ENCODE measurements around the gene RHBDF1.
A peak's percentile ranks its signal among the peaks of the same experiment; 100 is the strongest.

DNA sequence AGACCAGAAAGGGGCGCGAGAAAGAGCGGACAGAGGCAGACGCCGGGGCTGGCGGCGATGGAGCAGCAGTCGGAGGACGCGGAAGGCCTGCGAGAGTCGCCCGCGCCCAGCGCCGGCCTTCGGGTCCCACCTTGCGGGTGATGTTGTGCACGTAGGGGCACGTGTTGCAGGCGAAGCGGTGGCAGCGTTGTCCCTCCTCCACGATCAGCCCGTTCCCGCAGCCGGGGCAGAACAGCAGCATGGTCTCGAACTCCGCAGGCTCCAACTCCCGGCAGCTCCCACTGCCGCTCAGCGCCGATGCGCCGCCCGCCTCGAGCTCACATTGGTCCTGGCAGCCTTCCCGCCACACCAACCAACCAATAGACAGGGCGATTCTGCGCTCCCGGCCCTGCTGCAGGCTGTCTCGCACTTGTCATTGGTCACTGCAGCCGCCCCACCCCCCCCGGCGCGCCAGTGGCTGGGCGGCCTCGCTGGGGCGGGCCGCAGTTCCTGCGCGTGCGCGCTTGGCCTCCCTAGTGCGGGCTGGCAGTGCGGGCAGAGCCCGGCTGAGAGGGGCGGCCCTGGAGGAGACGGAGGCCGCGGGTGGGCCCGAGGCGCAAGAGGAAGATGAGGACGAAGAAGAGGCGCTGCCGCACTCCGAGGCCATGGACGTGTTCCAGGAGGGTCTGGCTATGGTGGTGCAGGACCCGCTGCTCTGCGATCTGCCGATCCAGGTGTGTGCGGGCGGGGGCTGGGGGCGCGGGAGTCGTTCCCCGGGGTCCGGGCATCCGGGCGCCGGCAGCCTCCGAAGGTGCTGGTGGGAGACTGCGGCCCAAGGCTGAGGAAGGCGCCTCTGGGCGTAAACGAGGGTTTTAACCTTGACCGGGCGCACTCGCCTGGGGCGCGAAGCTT lies 18.8 kb downstream of the RHBDF1 start, which contains the start of the genes POLR3K and SNRNP25:
- peak; percentile 96; the same call in 1 of the 2 replicates for TF ChIP-seq E2F5 (CRISPR knock-in tag; IDR thresholded peaks at IDR 0.05)
- TF ChIP-seq, protein P1, sequence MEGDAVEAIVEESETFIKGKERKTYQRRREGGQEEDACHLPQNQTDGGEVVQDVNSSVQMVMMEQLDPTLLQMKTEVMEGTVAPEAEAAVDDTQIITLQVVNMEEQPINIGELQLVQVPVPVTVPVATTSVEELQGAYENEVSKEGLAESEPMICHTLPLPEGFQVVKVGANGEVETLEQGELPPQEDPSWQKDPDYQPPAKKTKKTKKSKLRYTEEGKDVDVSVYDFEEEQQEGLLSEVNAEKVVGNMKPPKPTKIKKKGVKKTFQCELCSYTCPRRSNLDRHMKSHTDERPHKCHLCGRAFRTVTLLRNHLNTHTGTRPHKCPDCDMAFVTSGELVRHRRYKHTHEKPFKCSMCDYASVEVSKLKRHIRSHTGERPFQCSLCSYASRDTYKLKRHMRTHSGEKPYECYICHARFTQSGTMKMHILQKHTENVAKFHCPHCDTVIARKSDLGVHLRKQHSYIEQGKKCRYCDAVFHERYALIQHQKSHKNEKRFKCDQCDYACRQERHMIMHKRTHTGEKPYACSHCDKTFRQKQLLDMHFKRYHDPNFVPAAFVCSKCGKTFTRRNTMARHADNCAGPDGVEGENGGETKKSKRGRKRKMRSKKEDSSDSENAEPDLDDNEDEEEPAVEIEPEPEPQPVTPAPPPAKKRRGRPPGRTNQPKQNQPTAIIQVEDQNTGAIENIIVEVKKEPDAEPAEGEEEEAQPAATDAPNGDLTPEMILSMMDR (IDR thresholded peaks at IDR 0.05), result no peak
- no peak for TF ChIP-seq RORB (CRISPR knock-in tag; IDR thresholded peaks at IDR 0.05)
- no peak for TF ChIP-seq TEAD4 (CRISPR knock-in tag; IDR thresholded peaks at IDR 0.05)
- TF ChIP-seq FOXJ3 (CRISPR knock-in tag; IDR thresholded peaks at IDR 0.05; ENCODE audit: borderline replicate concordance), result no peak
- TF ChIP-seq RELA (CRISPR knock-in tag; IDR thresholded peaks at IDR 0.05; ENCODE audit: borderline replicate concordance), result peak; percentile 70; the same call in 1 of the 2 replicates
- TF ChIP-seq, protein P2, sequence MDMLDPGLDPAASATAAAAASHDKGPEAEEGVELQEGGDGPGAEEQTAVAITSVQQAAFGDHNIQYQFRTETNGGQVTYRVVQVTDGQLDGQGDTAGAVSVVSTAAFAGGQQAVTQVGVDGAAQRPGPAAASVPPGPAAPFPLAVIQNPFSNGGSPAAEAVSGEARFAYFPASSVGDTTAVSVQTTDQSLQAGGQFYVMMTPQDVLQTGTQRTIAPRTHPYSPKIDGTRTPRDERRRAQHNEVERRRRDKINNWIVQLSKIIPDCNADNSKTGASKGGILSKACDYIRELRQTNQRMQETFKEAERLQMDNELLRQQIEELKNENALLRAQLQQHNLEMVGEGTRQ (CRISPR knock-in tag; IDR thresholded peaks at IDR 0.05), result no peak; the same call in none of the 2 replicates
- peak; percentile 84 for TF ChIP-seq NFE2L1 (CRISPR knock-in tag; IDR thresholded peaks at IDR 0.05)
- TF ChIP-seq, protein P3, sequence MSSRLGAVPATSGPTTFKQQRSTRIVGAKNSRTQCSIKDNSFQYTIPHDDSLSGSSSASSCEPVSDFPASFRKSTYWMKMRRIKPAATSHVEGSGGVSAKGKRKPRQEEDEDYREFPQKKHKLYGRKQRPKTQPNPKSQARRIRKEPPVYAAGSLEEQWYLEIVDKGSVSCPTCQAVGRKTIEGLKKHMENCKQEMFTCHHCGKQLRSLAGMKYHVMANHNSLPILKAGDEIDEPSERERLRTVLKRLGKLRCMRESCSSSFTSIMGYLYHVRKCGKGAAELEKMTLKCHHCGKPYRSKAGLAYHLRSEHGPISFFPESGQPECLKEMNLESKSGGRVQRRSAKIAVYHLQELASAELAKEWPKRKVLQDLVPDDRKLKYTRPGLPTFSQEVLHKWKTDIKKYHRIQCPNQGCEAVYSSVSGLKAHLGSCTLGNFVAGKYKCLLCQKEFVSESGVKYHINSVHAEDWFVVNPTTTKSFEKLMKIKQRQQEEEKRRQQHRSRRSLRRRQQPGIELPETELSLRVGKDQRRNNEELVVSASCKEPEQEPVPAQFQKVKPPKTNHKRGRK (CRISPR knock-in tag; IDR thresholded peaks at IDR 0.05; ENCODE audit: borderline replicate concordance), result no peak
- peak; percentile 93 for TF ChIP-seq SP1 (CRISPR knock-in tag; conservative IDR thresholded peaks at IDR 0.05)
- no peak for TF ChIP-seq SMAD4 (CRISPR knock-in tag; IDR thresholded peaks at IDR 0.05)
- TF ChIP-seq ZNF121 (CRISPR knock-in tag; IDR thresholded peaks at IDR 0.05), result no peak

All from WTC11 (cell line).